ENCODE results near the gene HAGHL.

The HAGHL gene

DNA sequence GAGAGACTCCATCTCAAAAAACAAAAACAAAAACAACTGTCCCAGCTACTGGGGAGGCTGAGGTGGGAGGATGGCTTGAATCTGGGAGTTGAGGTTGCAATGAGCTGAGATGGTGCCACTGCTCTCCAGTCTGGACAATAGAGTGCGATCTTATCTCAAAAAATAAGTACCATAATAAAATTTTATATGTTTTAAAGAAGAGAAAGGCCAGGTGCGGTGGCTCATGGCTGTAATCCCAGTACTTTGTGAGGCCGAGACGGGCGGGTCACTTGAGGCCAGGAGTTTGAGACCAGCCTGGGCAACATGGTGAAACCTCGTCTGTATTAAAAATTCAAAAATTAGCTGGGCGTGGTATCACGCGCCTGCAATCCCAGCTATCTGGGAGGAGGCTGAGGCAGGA lies 49.9 kb downstream of the HAGHL start:
- DNase-seq = no peak

DNA sequence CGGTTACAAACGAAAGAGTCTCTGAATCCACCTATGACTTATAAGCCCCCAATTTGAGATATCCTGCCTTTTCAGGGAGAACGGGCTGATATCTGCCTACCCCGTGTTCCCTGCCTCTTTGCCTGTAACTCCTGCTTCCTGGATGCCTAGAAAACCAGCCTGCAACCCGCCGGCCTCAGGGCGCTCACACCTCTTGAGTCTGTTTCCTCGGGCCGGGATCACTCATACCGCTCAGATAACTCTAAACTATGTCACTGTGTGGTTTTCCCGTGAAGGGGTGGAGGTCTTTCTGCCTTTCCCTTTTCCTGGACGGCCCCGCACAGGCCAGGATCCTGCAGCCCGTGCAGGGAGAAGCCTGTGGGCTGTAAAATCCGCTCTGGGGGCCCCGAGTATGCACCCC lies 50.9 kb downstream of the HAGHL start:
- DNase-seq = no peak

DNA sequence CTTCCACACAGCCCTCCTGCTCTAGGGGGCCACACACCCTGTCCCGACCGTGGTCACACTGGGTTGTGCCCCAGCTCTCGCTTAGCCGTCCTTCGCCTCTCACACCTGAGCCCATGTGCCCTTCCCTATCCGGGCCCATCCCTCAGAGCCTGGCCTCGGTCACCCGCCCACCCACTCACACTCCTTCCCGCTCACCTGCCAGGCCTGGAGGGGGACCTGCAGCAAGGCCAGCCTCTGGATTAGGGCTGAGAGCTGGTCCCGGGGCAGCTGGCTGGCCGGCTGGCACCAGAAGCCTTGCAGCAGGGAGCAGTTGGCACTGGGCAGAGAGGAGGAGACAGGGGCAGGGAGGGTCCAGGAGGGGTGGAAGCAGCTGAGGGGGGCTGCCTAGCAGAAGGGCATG lies 51.5 kb downstream of the HAGHL start:
- no peak for DNase-seq

DNA sequence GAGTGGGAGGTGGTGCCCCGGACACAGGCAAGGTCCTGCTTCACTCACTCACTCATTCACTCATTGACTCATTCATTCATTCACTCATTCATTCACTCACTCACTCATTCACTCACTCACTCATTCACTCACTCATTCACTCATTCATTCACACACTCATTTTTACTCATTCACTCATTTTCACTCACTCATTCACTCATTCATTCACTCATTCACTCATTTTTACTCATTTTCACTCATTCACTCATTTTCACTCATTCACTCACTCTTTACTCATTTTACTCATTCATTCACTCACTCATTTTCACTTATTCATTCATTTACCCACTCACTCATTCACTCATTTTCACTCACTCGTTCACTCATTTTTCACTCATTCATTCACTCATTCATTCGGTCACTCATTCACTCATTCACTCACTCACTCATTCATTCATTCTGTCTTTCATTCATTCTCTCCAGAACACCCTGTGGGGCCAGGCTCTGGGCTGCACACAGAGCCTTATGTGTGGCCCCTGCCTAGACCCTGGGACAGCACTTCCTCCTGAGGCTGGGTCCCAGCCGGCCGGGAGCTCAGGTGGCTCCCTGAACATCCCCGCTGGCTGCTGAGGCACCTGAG lies 52.1 kb downstream of the HAGHL start:
- no peak for DNase-seq
